ENCODE data around the gene UVRAG. TPM values are rescaled to one million over a fixed set of nuclear protein-coding genes. Genes with fewer than 3 reads are reported as not detected.

UVRAG gene
- total RNA-seq, 1 donor from 2014 or later: 103 TPM

- intact Hi-C loops (cut with micrococcal nuclease): no loop called here
- DNase-seq (no peak), ATAC-seq (ENCODE audit: low read depth) (no peak)
- CTCF ChIA-PET: interaction anchor here (0.8 to 2.3 kb wide), 3 partner anchors 10 to 416 kb away, joined by 4 to 11 read pairs (median 8); no protein-coding TSS in a partner anchor
- Mint-ChIP-seq H3K4me1 (peaks cover 53% of the 10 kb centered on the region), H3K4me3 (no peak overlapping the region), H3K27me3 (no peaks in the 10 kb centered on the region), H3K27ac (no peak overlapping the region), H3K36me3 (ENCODE audit: low read depth) (peaks cover 63% of the 10 kb centered on the region), H3K9me3 (no peaks in the 10 kb centered on the region)
- TF ChIP-seq CTCF (IDR thresholded peaks at IDR 0.05): no peak
- POLR2A ChIA-PET: no interaction called here
These were observed 87.6 kb downstream of the UVRAG start for GRCh38 chr11:75902631-75903030.

GRCh38 chr11:75903276-75903675 is 88.3 kb downstream of the UVRAG start:
- Mint-ChIP-seq H3K27ac (no peak overlapping the region), H3K4me3 (no peak overlapping the region), H3K36me3 (ENCODE audit: low read depth) (peaks cover 67% of the 10 kb centered on the region), H3K4me1 (peaks cover 58% of the 10 kb centered on the region), H3K9me3 (no peaks in the 10 kb centered on the region), H3K27me3 (no peaks in the 10 kb centered on the region)
- DNase-seq (no peak), ATAC-seq (ENCODE audit: low read depth) (no peak)
- intact Hi-C loops (cut with micrococcal nuclease): no loop called here
- TF ChIP-seq CTCF (IDR thresholded peaks at IDR 0.05): no peak
- POLR2A ChIA-PET: interaction anchor here (0.8 kb wide), 1 partner anchor 16 kb away, joined by 3 read pairs; no protein-coding TSS in a partner anchor
- CTCF ChIA-PET: interaction anchor here (0.7 to 2.3 kb wide), 3 partner anchors 10 to 249 kb away, joined by 3 to 11 read pairs (median 8); no protein-coding TSS in a partner anchor

GRCh38 chr11:75905434-75905833 is 90.4 kb downstream of the UVRAG start:
- ChIA-PET CTCF (no interaction called here), POLR2A (no interaction called here)
- no peaks in the 10 kb centered on the region for H3K9me3 Mint-ChIP-seq
- H3K4me3 Mint-ChIP-seq: no peak overlapping the region
- H3K27me3 Mint-ChIP-seq: no peaks in the 10 kb centered on the region
- ATAC-seq (ENCODE audit: low read depth) (no peak), DNase-seq (no peak)
- no peak overlapping the region for H3K27ac Mint-ChIP-seq
- H3K4me1 Mint-ChIP-seq: peaks cover 74% of the 10 kb centered on the region
- peaks cover 51% of the 10 kb centered on the region for H3K36me3 Mint-ChIP-seq (ENCODE audit: low read depth)
- intact Hi-C loops (cut with micrococcal nuclease): no loop called here
- no peak for TF ChIP-seq CTCF (IDR thresholded peaks at IDR 0.05)

- ATAC-seq (ENCODE audit: low read depth) (no peak), DNase-seq (no peak)
- peak overlapping the region; percentile 24 for H3K4me3 Mint-ChIP-seq
- no peaks in the 10 kb centered on the region for H3K27me3 Mint-ChIP-seq
- ChIA-PET POLR2A (no interaction called here), CTCF (no interaction called here)
- H3K27ac Mint-ChIP-seq: peak overlapping the region; percentile 4
- H3K4me1 Mint-ChIP-seq: peaks cover 52% of the 10 kb centered on the region
- no peak for TF ChIP-seq CTCF (IDR thresholded peaks at IDR 0.05)
- H3K9me3 Mint-ChIP-seq: no peaks in the 10 kb centered on the region
- intact Hi-C loops (cut with micrococcal nuclease): no loop called here
- peaks cover 51% of the 10 kb centered on the region for H3K36me3 Mint-ChIP-seq (ENCODE audit: low read depth)
These were observed 93.0 kb downstream of the UVRAG start for GRCh38 chr11:75907906-75908527.

GRCh38 chr11:75910426-75911145 is 95.6 kb downstream of the UVRAG start:
- no peak overlapping the region for H3K27ac Mint-ChIP-seq
- no peak for ATAC-seq (ENCODE audit: low read depth)
- DNase-seq: no peak
- no peaks in the 10 kb centered on the region for H3K9me3 Mint-ChIP-seq
- POLR2A ChIA-PET: interaction anchor here (0.7 kb wide), 1 partner anchor 1163 kb away, joined by 3 read pairs; no protein-coding TSS in a partner anchor
- peaks cover 48% of the 10 kb centered on the region for H3K4me1 Mint-ChIP-seq
- TF ChIP-seq CTCF (IDR thresholded peaks at IDR 0.05): no peak
- H3K4me3 Mint-ChIP-seq: no peak overlapping the region
- CTCF ChIA-PET: no interaction called here
- peaks cover 54% of the 10 kb centered on the region for H3K36me3 Mint-ChIP-seq (ENCODE audit: low read depth)
- H3K27me3 Mint-ChIP-seq: no peaks in the 10 kb centered on the region
- intact Hi-C loops (cut with micrococcal nuclease): no loop called here
